Jurkat, Clone E6-1 (cell line): ENCODE results near the gene NOX4.
"Not testable (repeated sequence)": the region's sequence is repeated elsewhere in the genome, so short reads cannot be mapped to it uniquely, and the experiment has no call there.

Experiments used
- DNase-seq: peaks from one replicate; pipeline ENCODE4 v3.0.0-alpha.2; 2011; ENCODE audit warnings: low read depth, low spot score
- H3K4me3 ChIP-seq: 2 replicates; pipeline ENCODE4 v1.5.1; 2011; ENCODE audit warnings: mild to moderate bottlenecking, low read length, control low read depth, moderate library complexity

The NOX4 gene

GRCh38 chr11:89405629-89406028 is 85.5 kb downstream of the NOX4 start:
- H3K4me3 ChIP-seq = no peak overlapping the region

GRCh38 chr11:89391654-89392053 is 99.5 kb downstream of the NOX4 start:
- not testable (repeated sequence) for DNase-seq, H3K4me3 ChIP-seq

More at GRCh38 chr11:89405629-89406028, 85.5 kb downstream of the NOX4 start:
- no peak for DNase-seq

GRCh38 chr11:89387501-89387900 is 103.7 kb downstream of the NOX4 start:
- not testable (repeated sequence) for H3K4me3 ChIP-seq, DNase-seq

GRCh38 chr11:89382986-89383385 is 108.2 kb downstream of the NOX4 start:
- DNase-seq, H3K4me3 ChIP-seq: not testable (repeated sequence)

- DNase-seq = no peak
- no peak overlapping the region for H3K4me3 ChIP-seq
Measured at GRCh38 chr11:89381094-89381493, 110.1 kb downstream of the NOX4 start.

GRCh38 chr11:89379976-89380771 is 111.0 kb downstream of the NOX4 start:
- not testable (repeated sequence) for DNase-seq, H3K4me3 ChIP-seq

GRCh38 chr11:89378986-89379385 is 112.2 kb downstream of the NOX4 start:
- not testable (repeated sequence) for H3K4me3 ChIP-seq, DNase-seq

GRCh38 chr11:89369356-89369755 is 121.8 kb downstream of the NOX4 start:
- DNase-seq, H3K4me3 ChIP-seq: not testable (repeated sequence)

GRCh38 chr11:89364856-89365255 is 126.3 kb downstream of the NOX4 start:
- not testable (repeated sequence) for H3K4me3 ChIP-seq, DNase-seq

- no peak for DNase-seq
Measured at GRCh38 chr11:89361734-89362133, 129.4 kb downstream of the NOX4 start.

GRCh38 chr11:89359208-89359607 is 132.0 kb downstream of the NOX4 start:
- not testable (repeated sequence) for DNase-seq, H3K4me3 ChIP-seq

More at GRCh38 chr11:89361734-89362133, 129.4 kb downstream of the NOX4 start:
- no peak overlapping the region for H3K4me3 ChIP-seq

- no peak overlapping the region for H3K4me3 ChIP-seq
- DNase-seq = no peak
Measured at GRCh38 chr11:89358761-89359160, 132.4 kb downstream of the NOX4 start.

- no peak overlapping the region for H3K4me3 ChIP-seq
- no peak for DNase-seq
Measured at GRCh38 chr11:89355646-89356045, 135.5 kb downstream of the NOX4 start.

GRCh38 chr11:89354513-89354912 is 136.7 kb downstream of the NOX4 start:
- DNase-seq, H3K4me3 ChIP-seq: not testable (repeated sequence)

- DNase-seq = no peak
- no peak overlapping the region for H3K4me3 ChIP-seq
Measured at GRCh38 chr11:89347071-89347470, 144.1 kb downstream of the NOX4 start.

- DNase-seq = no peak
- H3K4me3 ChIP-seq = no peak overlapping the region
Measured at GRCh38 chr11:89346601-89347000, 144.6 kb downstream of the NOX4 start.

- not testable (repeated sequence) for H3K4me3 ChIP-seq, DNase-seq
Measured at GRCh38 chr11:89342880-89343572, 148.1 kb downstream of the NOX4 start.

- H3K4me3 ChIP-seq, DNase-seq: not testable (repeated sequence)
Measured at GRCh38 chr11:89340450-89340849, 150.7 kb downstream of the NOX4 start.

GRCh38 chr11:89338073-89338472 is 153.1 kb downstream of the NOX4 start:
- H3K4me3 ChIP-seq, DNase-seq: not testable (repeated sequence)

- DNase-seq, H3K4me3 ChIP-seq: not testable (repeated sequence)
Measured at GRCh38 chr11:89337100-89337650, 154.0 kb downstream of the NOX4 start.
